ENCODE measurements around the gene CSNK1D.

Gene CSNK1D

DNA sequence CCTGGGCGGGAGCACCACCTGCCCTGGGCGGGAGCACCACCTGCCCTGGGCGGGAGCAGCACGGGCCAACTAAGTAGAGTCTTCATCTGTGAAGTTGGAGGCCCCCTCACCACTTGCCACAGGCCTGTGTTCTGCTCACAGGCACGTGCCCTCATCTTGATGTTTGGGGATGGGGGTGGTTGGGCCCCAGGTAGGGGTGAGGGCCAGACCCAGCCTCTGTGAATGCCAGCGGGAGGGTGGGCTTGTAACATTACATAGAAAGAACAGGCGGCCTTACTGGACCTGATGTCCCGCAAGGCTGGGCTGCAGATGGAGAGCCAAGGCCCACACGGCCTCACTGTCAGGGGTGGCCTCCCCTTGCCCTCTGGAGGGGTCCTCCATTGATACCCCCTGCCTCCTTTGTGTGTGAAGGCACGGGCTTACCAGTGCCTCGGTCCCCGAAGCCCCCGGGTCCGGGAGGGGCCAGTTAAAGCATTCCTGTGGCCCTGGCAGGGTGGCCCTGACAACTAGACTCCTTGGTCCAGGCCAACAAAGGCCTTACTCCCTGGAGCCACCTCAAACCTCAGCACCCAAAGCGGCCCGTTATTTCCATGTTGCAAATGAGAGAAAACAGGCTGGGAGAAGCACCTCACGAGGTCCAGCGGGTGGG is 45.7 kb downstream of the CSNK1D start:
- H3K36me3 ChIP-seq (ENCODE audit: control insufficient read depth, insufficient read depth, low read length), result no peaks in the 10 kb centered on the region
- peak overlapping the region; percentile 68 for H3K27ac ChIP-seq
- H3K79me2 ChIP-seq, result no peaks in the 10 kb centered on the region
- H3K27me3 ChIP-seq (ENCODE audit: control insufficient read depth, insufficient read depth, low read length), result no peaks in the 10 kb centered on the region
- H2AFZ ChIP-seq, result peak overlapping the region; percentile 81
- H3K4me2 ChIP-seq (ENCODE audit: low read length), result peak overlapping the region; percentile 17
- H3K4me1 ChIP-seq, result peaks cover 6% of the 10 kb centered on the region
- TF ChIP-seq, protein P1, sequence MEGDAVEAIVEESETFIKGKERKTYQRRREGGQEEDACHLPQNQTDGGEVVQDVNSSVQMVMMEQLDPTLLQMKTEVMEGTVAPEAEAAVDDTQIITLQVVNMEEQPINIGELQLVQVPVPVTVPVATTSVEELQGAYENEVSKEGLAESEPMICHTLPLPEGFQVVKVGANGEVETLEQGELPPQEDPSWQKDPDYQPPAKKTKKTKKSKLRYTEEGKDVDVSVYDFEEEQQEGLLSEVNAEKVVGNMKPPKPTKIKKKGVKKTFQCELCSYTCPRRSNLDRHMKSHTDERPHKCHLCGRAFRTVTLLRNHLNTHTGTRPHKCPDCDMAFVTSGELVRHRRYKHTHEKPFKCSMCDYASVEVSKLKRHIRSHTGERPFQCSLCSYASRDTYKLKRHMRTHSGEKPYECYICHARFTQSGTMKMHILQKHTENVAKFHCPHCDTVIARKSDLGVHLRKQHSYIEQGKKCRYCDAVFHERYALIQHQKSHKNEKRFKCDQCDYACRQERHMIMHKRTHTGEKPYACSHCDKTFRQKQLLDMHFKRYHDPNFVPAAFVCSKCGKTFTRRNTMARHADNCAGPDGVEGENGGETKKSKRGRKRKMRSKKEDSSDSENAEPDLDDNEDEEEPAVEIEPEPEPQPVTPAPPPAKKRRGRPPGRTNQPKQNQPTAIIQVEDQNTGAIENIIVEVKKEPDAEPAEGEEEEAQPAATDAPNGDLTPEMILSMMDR (IDR thresholded peaks at IDR 0.05), result no peak
- H3K4me3 ChIP-seq (ENCODE audit: low read depth, low read length), result no peak overlapping the region
- no peaks in the 10 kb centered on the region for H3K9me3 ChIP-seq (ENCODE audit: control insufficient read depth, low read length)
- no peak overlapping the region for H3K9ac ChIP-seq

DNA sequence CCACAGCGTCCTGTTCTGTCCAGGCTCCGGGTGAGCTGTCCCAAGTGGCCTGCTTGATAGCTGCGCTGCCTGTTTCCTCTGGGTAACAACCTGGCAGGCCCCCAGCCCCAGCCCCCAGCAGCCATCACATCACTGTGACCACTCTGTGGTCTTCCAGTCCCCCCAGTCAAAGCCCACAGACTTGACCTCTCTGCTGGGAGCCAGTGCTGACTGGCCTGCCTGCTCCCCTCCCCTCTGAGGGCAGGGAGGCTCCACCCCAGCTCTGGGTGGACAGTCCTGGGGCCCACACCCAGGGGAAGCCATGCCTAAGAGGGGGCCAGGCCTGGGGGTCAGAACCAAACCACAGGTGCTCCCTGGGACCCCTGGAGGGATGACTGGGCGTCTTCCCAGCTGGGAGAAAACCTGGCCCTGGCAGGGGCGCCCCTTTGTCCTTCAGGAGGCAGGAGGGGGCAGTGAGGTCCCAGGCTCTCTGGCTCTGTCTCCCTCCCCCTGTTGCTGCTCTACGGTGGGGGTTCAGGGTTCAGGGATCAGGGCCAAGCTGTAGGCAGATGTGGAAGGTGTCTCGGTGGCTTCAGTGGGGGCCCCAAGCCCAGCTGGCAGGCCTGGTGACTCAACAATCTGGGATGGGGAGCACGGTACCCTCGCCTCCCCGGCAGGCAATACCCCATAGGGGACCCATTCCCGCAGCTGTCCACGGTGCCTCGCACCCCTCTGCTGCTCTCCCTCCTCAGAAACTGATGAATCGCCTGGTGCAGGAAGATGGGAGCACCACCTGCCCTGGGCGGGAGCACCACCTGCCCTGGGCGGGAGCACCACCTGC is 46.5 kb downstream of the CSNK1D start:
- TF ChIP-seq, protein P1 (IDR thresholded peaks at IDR 0.05), result no peak
- Histone ChIP-seq H3K4me3 (ENCODE audit: low read depth, low read length) (no peak overlapping the region), H3K36me3 (ENCODE audit: control insufficient read depth, insufficient read depth, low read length) (no peaks in the 10 kb centered on the region), H3K79me2 (no peaks in the 10 kb centered on the region), H3K4me1 (peaks cover 6% of the 10 kb centered on the region), H2AFZ (no peak overlapping the region), H3K9me3 (ENCODE audit: control insufficient read depth, low read length) (no peaks in the 10 kb centered on the region), H3K4me2 (ENCODE audit: low read length) (no peak overlapping the region), H3K27me3 (ENCODE audit: control insufficient read depth, insufficient read depth, low read length) (no peaks in the 10 kb centered on the region), H3K27ac (no peak overlapping the region), H3K9ac (no peak overlapping the region)

DNA sequence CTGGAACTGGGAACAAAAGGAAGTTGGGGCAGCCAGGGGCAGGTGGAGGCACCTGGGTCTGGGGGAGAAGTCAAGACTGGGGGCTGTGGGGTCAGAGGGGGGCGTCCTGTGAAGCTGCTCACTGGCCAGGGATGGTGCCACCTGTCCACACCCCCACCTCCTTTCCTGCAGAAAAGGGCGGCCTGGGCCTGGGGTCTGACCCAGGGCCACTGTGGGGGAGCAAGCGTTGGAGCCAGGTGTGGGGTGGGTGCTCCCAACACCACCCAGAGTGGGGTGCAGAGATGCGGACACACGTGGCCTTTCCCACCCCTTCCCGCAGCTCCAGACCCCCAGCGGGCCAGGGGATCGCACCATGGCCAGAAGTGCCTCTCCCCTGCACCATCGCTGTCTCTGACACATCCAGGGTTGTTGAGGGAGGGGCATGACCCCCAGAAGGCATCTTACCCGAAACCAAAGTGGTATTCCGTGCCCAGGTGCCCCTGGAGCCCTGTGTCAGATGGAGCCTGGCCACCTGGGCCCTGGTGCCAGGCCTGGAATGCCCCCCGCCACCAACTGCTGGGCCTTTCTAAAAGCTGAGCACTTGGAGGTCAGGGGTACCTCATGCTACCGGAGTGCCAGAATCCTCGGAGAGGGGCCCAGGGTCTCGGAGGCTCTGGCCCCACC is 47.2 kb downstream of the CSNK1D start:
- no peak overlapping the region for H3K9ac ChIP-seq
- no peaks in the 10 kb centered on the region for H3K36me3 ChIP-seq (ENCODE audit: control insufficient read depth, insufficient read depth, low read length)
- no peak overlapping the region for H3K4me2 ChIP-seq (ENCODE audit: low read length)
- no peaks in the 10 kb centered on the region for H3K27me3 ChIP-seq (ENCODE audit: control insufficient read depth, insufficient read depth, low read length)
- H3K27ac ChIP-seq, result no peak overlapping the region
- H3K9me3 ChIP-seq (ENCODE audit: control insufficient read depth, low read length), result no peaks in the 10 kb centered on the region
- TF ChIP-seq, protein P1 (IDR thresholded peaks at IDR 0.05), result no peak
- no peaks in the 10 kb centered on the region for H3K79me2 ChIP-seq
- H3K4me1 ChIP-seq, result peaks cover 6% of the 10 kb centered on the region
- no peak overlapping the region for H3K4me3 ChIP-seq (ENCODE audit: low read depth, low read length)
- H2AFZ ChIP-seq, result no peak overlapping the region

DNA sequence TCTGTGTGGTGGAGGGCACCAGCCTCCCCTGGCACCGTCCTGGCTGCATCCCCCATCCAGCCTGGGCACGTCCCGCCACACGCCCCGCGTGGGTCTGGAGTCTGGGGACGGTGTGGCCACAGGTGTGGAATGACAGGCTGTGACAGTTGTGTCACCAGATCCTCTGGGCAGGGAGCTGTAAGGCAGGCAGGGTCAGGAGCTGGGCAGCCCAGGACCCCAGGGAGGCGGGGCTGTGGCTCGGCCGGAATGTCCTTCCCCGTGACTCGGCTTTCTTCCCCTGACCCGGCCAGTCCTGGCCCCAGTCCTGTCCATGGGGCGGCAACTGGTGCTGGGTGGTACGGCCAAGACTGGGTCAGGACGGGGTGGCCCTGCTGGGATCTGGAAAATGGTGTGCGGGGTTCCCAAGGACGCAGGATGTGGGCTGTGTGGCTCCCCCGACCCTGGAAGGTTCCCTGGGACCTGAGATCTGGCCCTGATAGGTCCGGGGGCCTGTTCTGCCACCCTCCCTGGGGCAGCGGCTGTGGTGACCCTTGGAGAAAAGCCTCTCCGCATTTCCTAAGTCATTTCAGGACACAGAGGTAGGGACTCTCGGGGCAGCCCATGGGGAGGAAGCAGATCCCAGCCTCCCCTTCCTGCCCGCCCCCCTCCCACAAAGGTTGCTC is 48.0 kb downstream of the CSNK1D start:
- no peaks in the 10 kb centered on the region for H3K79me2 ChIP-seq

More for the DNA sequence above, 48.0 kb downstream of the CSNK1D start:
- Histone ChIP-seq H3K4me2 (ENCODE audit: low read length) (no peak overlapping the region), H3K9ac (no peak overlapping the region), H3K4me3 (ENCODE audit: low read depth, low read length) (no peak overlapping the region), H3K4me1 (peaks cover 6% of the 10 kb centered on the region), H3K9me3 (ENCODE audit: control insufficient read depth, low read length) (no peaks in the 10 kb centered on the region), H3K27ac (no peak overlapping the region), H2AFZ (no peak overlapping the region), H3K36me3 (ENCODE audit: control insufficient read depth, insufficient read depth, low read length) (no peaks in the 10 kb centered on the region), H3K27me3 (ENCODE audit: control insufficient read depth, insufficient read depth, low read length) (no peaks in the 10 kb centered on the region)
- TF ChIP-seq, protein P1 (IDR thresholded peaks at IDR 0.05), result no peak
